SU-DHL-6 (cell line): Measurements from ENCODE around the gene DAO.

Experiments used
- CTCF ChIP-seq: fragments of 200-600 bp; sonication (generic); IDR thresholded peaks from one replicate; pipeline ENCODE4 v1.5.1; 2017; ENCODE audit warnings: antibody characterized with exemption, mild to moderate bottlenecking, low read length, moderate library complexity; ENCODE audit not compliant: insufficient read depth, poor library complexity, severe bottlenecking
- EZH2phosphoT487 ChIP-seq: fragments of 200-600 bp; sonication (generic), shearing (Covaris generic); conservative IDR thresholded peaks from 2 replicates; pipeline ENCODE4 v1.6.1; 2018; ENCODE audit warnings: mild to moderate bottlenecking, antibody characterized with exemption, low read length, moderate library complexity, mixed read lengths

DNA sequence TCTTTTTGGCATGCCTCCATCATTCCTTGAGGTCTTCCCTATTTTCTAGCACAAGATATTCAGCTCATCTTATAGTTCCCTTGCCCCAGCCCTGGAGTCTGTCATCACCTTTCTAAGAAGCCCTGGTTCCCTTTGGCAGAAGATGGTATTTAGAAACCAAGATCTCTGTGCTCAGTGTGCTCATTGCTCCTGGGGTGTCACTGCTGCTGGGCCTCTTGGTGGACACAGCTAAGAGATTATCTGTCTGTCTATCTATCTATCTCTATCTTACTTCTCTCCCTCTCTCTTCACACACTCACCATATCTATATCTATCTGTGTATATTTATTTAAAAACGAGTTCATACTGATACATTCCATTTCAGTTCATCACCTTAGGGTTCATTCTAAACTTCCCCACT lies 67.2 kb downstream of the DAO start:
- no peak for TF ChIP-seq CTCF
- TF ChIP-seq EZH2phosphoT487 = no peak
